Measurements from ENCODE around the gene PARD3B.
A peak's percentile ranks its signal among the peaks of the same experiment; 100 is the strongest.

PARD3B gene

GRCh38 chr2:205235434-205235833 lies 690.2 kb downstream of the PARD3B start:
- Histone ChIP-seq H3K36me3 (ENCODE audit: control insufficient read depth, low read depth, low read length) (no peaks in the 10 kb centered on the region), H3K4me3 (ENCODE audit: low read length) (no peak overlapping the region), H3K9me3 (ENCODE audit: control insufficient read depth, low read depth, low read length) (no peaks in the 10 kb centered on the region), H3K4me1 (ENCODE audit: control insufficient read depth, low read depth, low read length) (peaks cover 10% of the 10 kb centered on the region), H3K27ac (ENCODE audit: low read length) (no peak overlapping the region), H3K9ac (ENCODE audit: low read length) (no peak overlapping the region), H3K27me3 (ENCODE audit: control insufficient read depth, insufficient read depth, low read length) (no peaks in the 10 kb centered on the region)

- no peaks in the 10 kb centered on the region for H3K27me3 ChIP-seq (ENCODE audit: control insufficient read depth, insufficient read depth, low read length)
- no peak overlapping the region for H3K27ac ChIP-seq (ENCODE audit: low read length)
- no peaks in the 10 kb centered on the region for H3K36me3 ChIP-seq (ENCODE audit: control insufficient read depth, low read depth, low read length)
- no peak overlapping the region for H3K4me3 ChIP-seq (ENCODE audit: low read length)
- no peaks in the 10 kb centered on the region for H3K9me3 ChIP-seq (ENCODE audit: control insufficient read depth, low read depth, low read length)
- H3K4me1 ChIP-seq (ENCODE audit: control insufficient read depth, low read depth, low read length): peaks cover 10% of the 10 kb centered on the region
- H3K9ac ChIP-seq (ENCODE audit: low read length): no peak overlapping the region
These were observed 692.2 kb downstream of the PARD3B start for GRCh38 chr2:205237524-205237923.

GRCh38 chr2:205245001-205245400 lies 699.7 kb downstream of the PARD3B start:
- H3K9me3 ChIP-seq (ENCODE audit: control insufficient read depth, low read depth, low read length): no peaks in the 10 kb centered on the region
- no peaks in the 10 kb centered on the region for H3K27me3 ChIP-seq (ENCODE audit: control insufficient read depth, insufficient read depth, low read length)
- no peaks in the 10 kb centered on the region for H3K36me3 ChIP-seq (ENCODE audit: control insufficient read depth, low read depth, low read length)
- peaks cover under 1% of the 10 kb centered on the region for H3K4me1 ChIP-seq (ENCODE audit: control insufficient read depth, low read depth, low read length)
- H3K4me3 ChIP-seq (ENCODE audit: low read length): no peak overlapping the region
- no peak overlapping the region for H3K27ac ChIP-seq (ENCODE audit: low read length)
- H3K9ac ChIP-seq (ENCODE audit: low read length): no peak overlapping the region

- Histone ChIP-seq H3K27ac (ENCODE audit: low read length) (no peak overlapping the region), H3K27me3 (ENCODE audit: control insufficient read depth, insufficient read depth, low read length) (no peaks in the 10 kb centered on the region), H3K4me1 (ENCODE audit: control insufficient read depth, low read depth, low read length) (no peaks in the 10 kb centered on the region), H3K9me3 (ENCODE audit: control insufficient read depth, low read depth, low read length) (no peaks in the 10 kb centered on the region), H3K9ac (ENCODE audit: low read length) (no peak overlapping the region), H3K4me3 (ENCODE audit: low read length) (no peak overlapping the region), H3K36me3 (ENCODE audit: control insufficient read depth, low read depth, low read length) (no peaks in the 10 kb centered on the region)
These were observed 700.4 kb downstream of the PARD3B start for GRCh38 chr2:205245652-205246051.

- no peak overlapping the region for H3K4me3 ChIP-seq (ENCODE audit: low read length)
- no peak overlapping the region for H3K9ac ChIP-seq (ENCODE audit: low read length)
- no peaks in the 10 kb centered on the region for H3K9me3 ChIP-seq (ENCODE audit: control insufficient read depth, low read depth, low read length)
- H3K27me3 ChIP-seq (ENCODE audit: control insufficient read depth, insufficient read depth, low read length): no peaks in the 10 kb centered on the region
- H3K36me3 ChIP-seq (ENCODE audit: control insufficient read depth, low read depth, low read length): no peaks in the 10 kb centered on the region
- H3K4me1 ChIP-seq (ENCODE audit: control insufficient read depth, low read depth, low read length): no peaks in the 10 kb centered on the region
- H3K27ac ChIP-seq (ENCODE audit: low read length): no peak overlapping the region
These were observed 713.8 kb downstream of the PARD3B start for GRCh38 chr2:205259121-205259520.

GRCh38 chr2:205261516-205262020 lies 716.3 kb downstream of the PARD3B start:
- H3K27me3 ChIP-seq (ENCODE audit: control insufficient read depth, insufficient read depth, low read length): no peaks in the 10 kb centered on the region
- H3K9me3 ChIP-seq (ENCODE audit: control insufficient read depth, low read depth, low read length): no peaks in the 10 kb centered on the region
- no peaks in the 10 kb centered on the region for H3K36me3 ChIP-seq (ENCODE audit: control insufficient read depth, low read depth, low read length)
- H3K4me1 ChIP-seq (ENCODE audit: control insufficient read depth, low read depth, low read length): peaks cover 5% of the 10 kb centered on the region
- no peak overlapping the region for H3K4me3 ChIP-seq (ENCODE audit: low read length)
- no peak overlapping the region for H3K27ac ChIP-seq (ENCODE audit: low read length)
- no peak overlapping the region for H3K9ac ChIP-seq (ENCODE audit: low read length)

GRCh38 chr2:205267323-205267722 lies 722.0 kb downstream of the PARD3B start:
- H3K9ac ChIP-seq (ENCODE audit: low read length): peak overlapping the region; percentile 31
- peak overlapping the region; percentile 17 for H3K4me3 ChIP-seq (ENCODE audit: low read length)
- no peaks in the 10 kb centered on the region for H3K36me3 ChIP-seq (ENCODE audit: control insufficient read depth, low read depth, low read length)
- peaks cover 32% of the 10 kb centered on the region for H3K4me1 ChIP-seq (ENCODE audit: control insufficient read depth, low read depth, low read length)
- no peaks in the 10 kb centered on the region for H3K27me3 ChIP-seq (ENCODE audit: control insufficient read depth, insufficient read depth, low read length)
- peak overlapping the region; percentile 31 for H3K27ac ChIP-seq (ENCODE audit: low read length)
- H3K9me3 ChIP-seq (ENCODE audit: control insufficient read depth, low read depth, low read length): no peaks in the 10 kb centered on the region

GRCh38 chr2:205270689-205271088 lies 725.4 kb downstream of the PARD3B start:
- Histone ChIP-seq H3K4me1 (ENCODE audit: control insufficient read depth, low read depth, low read length) (peaks cover 50% of the 10 kb centered on the region), H3K27me3 (ENCODE audit: control insufficient read depth, insufficient read depth, low read length) (no peaks in the 10 kb centered on the region), H3K27ac (ENCODE audit: low read length) (no peak overlapping the region), H3K9ac (ENCODE audit: low read length) (no peak overlapping the region), H3K9me3 (ENCODE audit: control insufficient read depth, low read depth, low read length) (no peaks in the 10 kb centered on the region), H3K36me3 (ENCODE audit: control insufficient read depth, low read depth, low read length) (no peaks in the 10 kb centered on the region), H3K4me3 (ENCODE audit: low read length) (no peak overlapping the region)

GRCh38 chr2:205273148-205273547 lies 727.9 kb downstream of the PARD3B start:
- Histone ChIP-seq H3K4me1 (ENCODE audit: control insufficient read depth, low read depth, low read length) (peaks cover 38% of the 10 kb centered on the region), H3K36me3 (ENCODE audit: control insufficient read depth, low read depth, low read length) (no peaks in the 10 kb centered on the region), H3K4me3 (ENCODE audit: low read length) (peak overlapping the region; percentile 2), H3K9me3 (ENCODE audit: control insufficient read depth, low read depth, low read length) (no peaks in the 10 kb centered on the region), H3K9ac (ENCODE audit: low read length) (peak overlapping the region; percentile 8), H3K27me3 (ENCODE audit: control insufficient read depth, insufficient read depth, low read length) (no peaks in the 10 kb centered on the region), H3K27ac (ENCODE audit: low read length) (peak overlapping the region; percentile 22)

GRCh38 chr2:205273627-205274026 lies 728.4 kb downstream of the PARD3B start:
- H3K4me1 ChIP-seq (ENCODE audit: control insufficient read depth, low read depth, low read length): peaks cover 38% of the 10 kb centered on the region
- no peaks in the 10 kb centered on the region for H3K36me3 ChIP-seq (ENCODE audit: control insufficient read depth, low read depth, low read length)
- H3K9ac ChIP-seq (ENCODE audit: low read length): no peak overlapping the region
- peak overlapping the region; percentile 22 for H3K27ac ChIP-seq (ENCODE audit: low read length)
- H3K27me3 ChIP-seq (ENCODE audit: control insufficient read depth, insufficient read depth, low read length): no peaks in the 10 kb centered on the region
- no peaks in the 10 kb centered on the region for H3K9me3 ChIP-seq (ENCODE audit: control insufficient read depth, low read depth, low read length)
- H3K4me3 ChIP-seq (ENCODE audit: low read length): peak overlapping the region; percentile 2

- no peak overlapping the region for H3K4me3 ChIP-seq (ENCODE audit: low read length)
- no peak overlapping the region for H3K9ac ChIP-seq (ENCODE audit: low read length)
- no peaks in the 10 kb centered on the region for H3K27me3 ChIP-seq (ENCODE audit: control insufficient read depth, insufficient read depth, low read length)
- peak overlapping the region; percentile 56 for H3K27ac ChIP-seq (ENCODE audit: low read length)
- peaks cover 28% of the 10 kb centered on the region for H3K4me1 ChIP-seq (ENCODE audit: control insufficient read depth, low read depth, low read length)
- no peaks in the 10 kb centered on the region for H3K9me3 ChIP-seq (ENCODE audit: control insufficient read depth, low read depth, low read length)
- no peaks in the 10 kb centered on the region for H3K36me3 ChIP-seq (ENCODE audit: control insufficient read depth, low read depth, low read length)
These were observed 729.5 kb downstream of the PARD3B start for GRCh38 chr2:205274801-205275200.

- no peaks in the 10 kb centered on the region for H3K9me3 ChIP-seq (ENCODE audit: control insufficient read depth, low read depth, low read length)
These were observed 731.0 kb downstream of the PARD3B start for GRCh38 chr2:205276116-205276777.

More at GRCh38 chr2:205276116-205276777, 731.0 kb downstream of the PARD3B start:
- Histone ChIP-seq H3K9ac (ENCODE audit: low read length) (peak overlapping the region; percentile 21), H3K27me3 (ENCODE audit: control insufficient read depth, insufficient read depth, low read length) (no peaks in the 10 kb centered on the region), H3K4me3 (ENCODE audit: low read length) (no peak overlapping the region), H3K27ac (ENCODE audit: low read length) (peak overlapping the region; percentile 70), H3K36me3 (ENCODE audit: control insufficient read depth, low read depth, low read length) (no peaks in the 10 kb centered on the region), H3K4me1 (ENCODE audit: control insufficient read depth, low read depth, low read length) (peaks cover 28% of the 10 kb centered on the region)

All from iPS-18a (cell line).